Measurements from ENCODE around the gene ADAT3. TPM values are rescaled to one million over a fixed set of nuclear protein-coding genes. Genes with fewer than 3 reads are reported as not detected.

The ADAT3 gene
- total RNA-seq, 4 donors from 2014 or later, result 1.0 to 5.5 (median 2.8) TPM

GRCh38 chr19:1860821-1861598 lies 44.2 kb upstream of the ADAT3 start:
- Histone ChIP-seq H3K4me1 (peaks cover 0 to 39% of the 10 kb centered on the region in 2 donors), H3K36me3 (no peaks in the 10 kb centered on the region), H3K27me3 (no peaks in the 10 kb centered on the region), H3K9me3 (no peaks in the 10 kb centered on the region), H3K27ac (peak overlapping the region; percentile 7 to 27), H3K4me3 (no peak overlapping the region)
- TF ChIP-seq POLR2A (IDR thresholded peaks at IDR 0.05) (no peak), CTCF (IDR thresholded peaks at IDR 0.05) (no peak)
- no peak for DNase-seq
- intact Hi-C loops (cut with DNase I; ENCODE audit: low total_unique reads), result no loop called here

- Histone ChIP-seq H3K27me3 (no peaks in the 10 kb centered on the region), H3K4me3 (peak overlapping the region; percentile 50 to 68), H3K4me1 (peaks cover 0 to 34% of the 10 kb centered on the region in 2 donors), H3K36me3 (no peaks in the 10 kb centered on the region), H3K27ac (peak overlapping the region; percentile 27 to 83), H3K9me3 (no peaks in the 10 kb centered on the region)
- DNase-seq, result no peak
- TF ChIP-seq POLR2A (IDR thresholded peaks at IDR 0.05) (no peak), CTCF (IDR thresholded peaks at IDR 0.05) (no peak)
- intact Hi-C loops (cut with DNase I; ENCODE audit: low total_unique reads), result no loop called here
Observed at GRCh38 chr19:1861599-1862031, 43.6 kb upstream of the ADAT3 start.

- Histone ChIP-seq H3K4me3 (peak overlapping the region; percentile 50 to 68), H3K27me3 (no peaks in the 10 kb centered on the region), H3K4me1 (peaks cover 0 to 30% of the 10 kb centered on the region in 2 donors), H3K9me3 (no peaks in the 10 kb centered on the region), H3K27ac (peak overlapping the region; percentile 27 to 83), H3K36me3 (no peaks in the 10 kb centered on the region)
- no peak for DNase-seq
- intact Hi-C loops (cut with DNase I; ENCODE audit: low total_unique reads), result no loop called here
- TF ChIP-seq CTCF (IDR thresholded peaks at IDR 0.05) (no peak), POLR2A (IDR thresholded peaks at IDR 0.05) (no peak)
Observed at GRCh38 chr19:1862068-1862423, 43.2 kb upstream of the ADAT3 start.

GRCh38 chr19:1862424-1863327 lies 42.5 kb upstream of the ADAT3 start:
- H3K27ac ChIP-seq, result peak overlapping the region; percentile 27 to 83
- intact Hi-C loops (cut with DNase I; ENCODE audit: low total_unique reads), result no loop called here
- H3K27me3 ChIP-seq, result no peaks in the 10 kb centered on the region
- H3K36me3 ChIP-seq, result no peaks in the 10 kb centered on the region
- peaks cover 0 to 23% of the 10 kb centered on the region in 2 donors for H3K4me1 ChIP-seq
- TF ChIP-seq CTCF (IDR thresholded peaks at IDR 0.05) (no peak), POLR2A (IDR thresholded peaks at IDR 0.05) (no peak)
- peak overlapping the region; percentile 50 to 68 for H3K4me3 ChIP-seq
- no peak for DNase-seq
- no peaks in the 10 kb centered on the region for H3K9me3 ChIP-seq

- peak within 1 kb of the TSS; percentile 68 for H3K4me3 ChIP-seq
- no peak for DNase-seq
- H3K36me3 ChIP-seq, result no peaks in the 10 kb centered on the region
- no peaks in the 10 kb centered on the region for H3K27me3 ChIP-seq
- no peaks in the 10 kb centered on the region for H3K9me3 ChIP-seq
- peak within 1 kb of the TSS; percentile 83 to 84 for H3K27ac ChIP-seq
- TF ChIP-seq CTCF (IDR thresholded peaks at IDR 0.05), result peak in 1 of 4 experiments; percentile 0
- TF ChIP-seq POLR2A (IDR thresholded peaks at IDR 0.05), result peak; percentile 64 to 72
- peaks cover 0 to 23% of the 10 kb centered on the region in 2 donors for H3K4me1 ChIP-seq
- intact Hi-C loops (cut with DNase I; ENCODE audit: low total_unique reads), result no loop called here
Observed at GRCh38 chr19:1863328-1863637, 41.9 kb upstream of the ADAT3 start, which contains the start of gene KLF16. Gene KLF16 (minus strand): TSS chr19:1863579. CDS start chr19:1863497, 82 bp downstream.

Data from uterus (tissue), 4 donors.